Measurements from ENCODE around the gene COMMD9. TPM values are rescaled to one million over a fixed set of nuclear protein-coding genes. Genes with fewer than 3 reads are reported as not detected.

The COMMD9 gene
- total and polyA plus RNA-seq, 2 experiments from 2014 or later, result 42.2 to 85.3 TPM

DNA sequence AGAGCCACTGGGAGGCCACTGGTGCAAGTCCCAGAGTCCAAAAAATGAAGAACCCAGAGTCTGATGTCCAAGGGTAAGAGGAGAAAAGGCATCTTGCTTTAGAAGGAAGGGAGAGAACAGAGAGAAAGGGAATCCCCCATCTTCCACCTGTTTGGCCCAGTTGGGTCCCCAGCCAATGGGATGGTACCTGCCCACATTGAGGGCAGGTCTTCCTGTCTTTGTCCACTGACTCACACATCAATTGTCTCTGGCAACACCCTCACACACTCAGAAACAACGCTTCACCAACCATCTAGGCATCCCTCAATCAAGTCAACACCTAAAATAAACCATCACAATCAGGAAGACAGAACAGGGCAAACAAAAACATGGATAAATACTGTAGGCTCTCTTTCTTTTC is 6.3 kb downstream of the COMMD9 start:
- no peak overlapping the region for H3K27ac ChIP-seq
- H3K79me2 ChIP-seq (ENCODE audit: insufficient read depth), result peaks cover 69% of the 10 kb centered on the region
- in situ Hi-C loops (cut with MboI), result no loop called here
- H3K4me3 ChIP-seq, result no peak overlapping the region
- H3K4me2 ChIP-seq (ENCODE audit: unreplicated experiment), result no peak overlapping the region
- H3K27me3 ChIP-seq (replicated peaks; ENCODE audit: insufficient read depth), result no peaks in the 10 kb centered on the region
- H4K20me1 ChIP-seq (ENCODE audit: insufficient read depth), result peaks cover 4% of the 10 kb centered on the region; the same call in 1 of the 2 replicates
- no peak overlapping the region for H3K9ac ChIP-seq
- 93 to 95% methylated on average over 1 of the region's 1 CpG for WGBS, 2 experiments (ENCODE audit: low coverage in 1 of 2, low lambda C conversion rate in 2 of 2, missing lambda C conversion rate in 2 of 2)
- peaks cover 10% of the 10 kb centered on the region; the same call in 1 of the 2 replicates for H3K4me1 ChIP-seq (ENCODE audit: insufficient read depth)
- no peaks in the 10 kb centered on the region for H3K9me2 ChIP-seq (ENCODE audit: insufficient read depth)
- no peaks in the 10 kb centered on the region for H3F3A ChIP-seq (ENCODE audit: insufficient read depth)
- TF ChIP-seq EZH2phosphoT487 (IDR thresholded peaks at IDR 0.05; ENCODE audit: insufficient read depth, low read depth) (no peak), EZH2 (IDR thresholded peaks at IDR 0.05; ENCODE audit: insufficient read depth, poor library complexity, severe bottlenecking) (no peak)
- no peaks in the 10 kb centered on the region for H3K9me3 ChIP-seq (ENCODE audit: low read depth)
- no peak for DNase-seq
- no peak overlapping the region for H2AFZ ChIP-seq
- no peaks in the 10 kb centered on the region for H3K36me3 ChIP-seq (ENCODE audit: low read depth)

GRCh38 chr11:36281850-36282249 is 7.4 kb downstream of the COMMD9 start:
- H4K20me1 ChIP-seq (ENCODE audit: insufficient read depth), result peaks cover 4% of the 10 kb centered on the region; the same call in 1 of the 2 replicates
- WGBS, 2 experiments (ENCODE audit: low coverage in 1 of 2, low lambda C conversion rate in 2 of 2, missing lambda C conversion rate in 2 of 2), result 96 to 99% methylated on average over 4 of the region's 4 CpGs
- H3K4me3 ChIP-seq, result no peak overlapping the region
- 0 out of 2 replicates have a peak, but pooled peaks cover 9% of the 10 kb centered on the region for H3K4me1 ChIP-seq (ENCODE audit: insufficient read depth)
- H3K27ac ChIP-seq, result no peak overlapping the region
- in situ Hi-C loops (cut with MboI), result no loop called here
- no peaks in the 10 kb centered on the region for H3F3A ChIP-seq (ENCODE audit: insufficient read depth)
- no peaks in the 10 kb centered on the region for H3K9me3 ChIP-seq (ENCODE audit: low read depth)
- H3K27me3 ChIP-seq (replicated peaks; ENCODE audit: insufficient read depth), result no peaks in the 10 kb centered on the region
- H3K9ac ChIP-seq, result no peak overlapping the region
- no peak for TF ChIP-seq EZH2 (IDR thresholded peaks at IDR 0.05; ENCODE audit: insufficient read depth, poor library complexity, severe bottlenecking)
- TF ChIP-seq EZH2phosphoT487 (IDR thresholded peaks at IDR 0.05; ENCODE audit: insufficient read depth, low read depth), result no peak
- H2AFZ ChIP-seq, result no peak overlapping the region
- H3K9me2 ChIP-seq (ENCODE audit: insufficient read depth), result no peaks in the 10 kb centered on the region
- no peaks in the 10 kb centered on the region for H3K36me3 ChIP-seq (ENCODE audit: low read depth)
- no peak for DNase-seq
- H3K79me2 ChIP-seq (ENCODE audit: insufficient read depth), result peaks cover 63% of the 10 kb centered on the region
- H3K4me2 ChIP-seq (ENCODE audit: unreplicated experiment), result no peak overlapping the region

GRCh38 chr11:36280531-36280930 is 8.7 kb downstream of the COMMD9 start:
- no peak overlapping the region for H3K4me3 ChIP-seq
- no peaks in the 10 kb centered on the region for H3F3A ChIP-seq (ENCODE audit: insufficient read depth)
- no peak overlapping the region for H2AFZ ChIP-seq
- 13 to 22% methylated on average over 1 of the region's 1 CpG for WGBS, 2 experiments (ENCODE audit: low coverage in 1 of 2, low lambda C conversion rate in 2 of 2, missing lambda C conversion rate in 2 of 2)
- in situ Hi-C loops (cut with MboI), result no loop called here
- H3K4me2 ChIP-seq (ENCODE audit: unreplicated experiment), result no peak overlapping the region
- no peaks in the 10 kb centered on the region for H3K9me3 ChIP-seq (ENCODE audit: low read depth)
- peaks cover 52% of the 10 kb centered on the region for H3K79me2 ChIP-seq (ENCODE audit: insufficient read depth)
- TF ChIP-seq EZH2 (IDR thresholded peaks at IDR 0.05; ENCODE audit: insufficient read depth, poor library complexity, severe bottlenecking) (no peak), EZH2phosphoT487 (IDR thresholded peaks at IDR 0.05; ENCODE audit: insufficient read depth, low read depth) (no peak)
- no peak for DNase-seq
- 0 out of 2 replicates have a peak, but pooled peaks cover 9% of the 10 kb centered on the region for H3K4me1 ChIP-seq (ENCODE audit: insufficient read depth)
- no peaks in the 10 kb centered on the region for H3K36me3 ChIP-seq (ENCODE audit: low read depth)
- H3K9me2 ChIP-seq (ENCODE audit: insufficient read depth), result no peaks in the 10 kb centered on the region
- peaks cover 4% of the 10 kb centered on the region; the same call in 1 of the 2 replicates for H4K20me1 ChIP-seq (ENCODE audit: insufficient read depth)
- no peaks in the 10 kb centered on the region for H3K27me3 ChIP-seq (replicated peaks; ENCODE audit: insufficient read depth)
- no peak overlapping the region for H3K9ac ChIP-seq
- no peak overlapping the region for H3K27ac ChIP-seq

DNA sequence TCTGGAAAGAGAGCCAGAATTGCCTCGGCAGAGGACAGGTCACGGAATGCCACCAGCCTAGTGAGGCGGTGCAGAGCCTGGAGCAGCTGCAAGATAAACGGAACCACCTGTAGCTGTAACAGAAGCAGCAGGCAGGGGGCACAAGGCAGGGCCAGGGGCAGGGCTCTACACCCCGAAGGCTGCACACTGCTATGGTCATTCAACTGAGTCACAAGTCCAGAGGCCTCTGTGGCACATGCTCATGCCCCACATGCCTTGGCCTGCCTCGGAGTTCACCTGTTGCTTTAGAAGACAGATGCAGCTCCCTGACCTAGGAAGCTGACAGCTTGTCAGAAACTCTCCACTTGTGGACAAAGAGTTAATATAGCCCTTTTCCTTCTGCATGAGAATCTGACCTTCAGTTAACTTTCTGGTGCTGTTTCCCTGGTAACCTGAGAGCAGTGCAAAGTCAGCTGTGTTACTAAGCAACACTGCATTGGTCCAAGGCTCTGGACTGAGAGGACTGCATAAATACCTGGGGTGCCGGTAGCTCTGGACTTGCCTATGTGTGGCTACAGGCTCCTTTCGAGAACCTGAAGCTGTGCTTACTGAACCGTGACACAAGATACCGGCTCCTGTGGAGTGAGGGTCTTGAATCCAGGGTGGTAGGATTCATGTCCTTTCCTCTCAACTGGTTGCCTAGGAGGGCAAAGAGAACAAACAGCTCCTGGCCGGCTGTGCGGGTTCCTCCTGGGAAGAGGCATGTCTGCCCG is 10.5 kb downstream of the COMMD9 start:
- Histone ChIP-seq H3K9me2 (ENCODE audit: insufficient read depth) (no peaks in the 10 kb centered on the region), H3K4me2 (ENCODE audit: unreplicated experiment) (no peak overlapping the region), H3K4me1 (ENCODE audit: insufficient read depth) (0 out of 2 replicates have a peak, but pooled peaks cover 9% of the 10 kb centered on the region), H3K36me3 (ENCODE audit: low read depth) (no peaks in the 10 kb centered on the region; the same call in 1 of the 2 replicates), H3K4me3 (no peak overlapping the region), H3F3A (ENCODE audit: insufficient read depth) (no peaks in the 10 kb centered on the region), H3K9ac (no peak overlapping the region), H4K20me1 (ENCODE audit: insufficient read depth) (peaks cover 4% of the 10 kb centered on the region; the same call in 1 of the 2 replicates), H3K27ac (no peak overlapping the region), H3K27me3 (replicated peaks; ENCODE audit: insufficient read depth) (no peaks in the 10 kb centered on the region), H3K9me3 (ENCODE audit: low read depth) (no peaks in the 10 kb centered on the region), H3K79me2 (ENCODE audit: insufficient read depth) (peaks cover 34% of the 10 kb centered on the region), H2AFZ (no peak overlapping the region)
- 71 to 75% methylated on average over 13 of the region's 13 CpGs for WGBS, 2 experiments (ENCODE audit: low coverage in 1 of 2, low lambda C conversion rate in 2 of 2, missing lambda C conversion rate in 2 of 2)
- in situ Hi-C loops (cut with MboI), result loop anchor here (10.0 kb wide), 1 partner anchor 794 kb away; no protein-coding TSS in a partner anchor
- no peak for DNase-seq
- TF ChIP-seq EZH2phosphoT487 (IDR thresholded peaks at IDR 0.05; ENCODE audit: insufficient read depth, low read depth) (no peak), EZH2 (IDR thresholded peaks at IDR 0.05; ENCODE audit: insufficient read depth, poor library complexity, severe bottlenecking) (no peak)

Measured in GM23248 (cell line).